ENCODE measurements around the gene RBM20.

- TF ChIP-seq CTCF (IDR thresholded peaks at IDR 0.05) (no peak), EZH2phosphoT487 (IDR thresholded peaks at IDR 0.05) (no peak)
Measured at GRCh38 chr10:110751850-110752249, 107.7 kb downstream of the RBM20 start.

Measured in neural progenitor cell (in vitro differentiated cells).